Activated T-helper 17 cell treated with anti-CD3 and anti-CD28 coated beads, Interleukin-2, amount 50 U/mL, for 72 hours (primary cell): ENCODE data around the gene PDE11A. TPM values are rescaled to one million over a fixed set of nuclear protein-coding genes. Genes with fewer than 3 reads are reported as not detected.
"Not testable (repeated sequence)": the region's sequence is repeated elsewhere in the genome, so short reads cannot be mapped to it uniquely, and the experiment has no call there.

ENCODE experiments used
- ATAC-seq: fragments of 150-1000 bp; cut with Tn5 transposase; replicated peaks from 2 replicates; pipeline ENCODE4 v1.10.0; 2021; ENCODE audit warnings: mild to moderate bottlenecking, moderate library complexity
- H3K27ac Mint-ChIP-seq: one replicate; pipeline ENCODE4 v1.8.0; 2022; ENCODE audit warnings: mixed read lengths
- H3K27me3 Mint-ChIP-seq: one replicate; pipeline ENCODE4 v1.8.0; 2022; ENCODE audit warnings: mixed read lengths
- H3K36me3 Mint-ChIP-seq: one replicate; pipeline ENCODE4 v1.8.0; 2022; ENCODE audit warnings: low read depth, mild to moderate bottlenecking, mixed read lengths
- H3K4me1 Mint-ChIP-seq: one replicate; pipeline ENCODE4 v1.8.0; 2022; ENCODE audit warnings: mixed read lengths
- H3K4me3 Mint-ChIP-seq: one replicate; pipeline ENCODE4 v1.8.0; 2022; ENCODE audit warnings: mild to moderate bottlenecking, mixed read lengths
- H3K9me3 Mint-ChIP-seq: one replicate; pipeline ENCODE4 v1.8.0; 2022; ENCODE audit warnings: mixed read lengths
- total RNA-seq, 2 donors: library from RNA; stranded (reverse); gene quantifications; one replicate each; pipeline ENCODE4 v1.2.3, GENCODE V29; 2022

PDE11A gene
- total RNA-seq, 2 donors from 2014 or later: 0.08 TPM; not detected in 1

GRCh38 chr2:177797808-177798207 lies 274.8 kb downstream of the PDE11A start:
- Mint-ChIP-seq H3K27me3 (peaks cover 8% of the 10 kb centered on the region), H3K9me3 (no peaks in the 10 kb centered on the region), H3K36me3 (no peaks in the 10 kb centered on the region), H3K27ac (no peak overlapping the region), H3K4me3 (no peak overlapping the region), H3K4me1 (no peaks in the 10 kb centered on the region)
- ATAC-seq: no peak

GRCh38 chr2:177796654-177797415 lies 275.7 kb downstream of the PDE11A start:
- H3K4me1 Mint-ChIP-seq: no peaks in the 10 kb centered on the region
- H3K9me3 Mint-ChIP-seq: no peaks in the 10 kb centered on the region
- H3K36me3 Mint-ChIP-seq: no peaks in the 10 kb centered on the region
- no peak overlapping the region for H3K27ac Mint-ChIP-seq
- H3K4me3 Mint-ChIP-seq: no peak overlapping the region
- ATAC-seq: no peak
- peaks cover 8% of the 10 kb centered on the region for H3K27me3 Mint-ChIP-seq

GRCh38 chr2:177796011-177796410 lies 276.6 kb downstream of the PDE11A start:
- no peaks in the 10 kb centered on the region for H3K36me3 Mint-ChIP-seq
- H3K4me1 Mint-ChIP-seq: no peaks in the 10 kb centered on the region
- no peak for ATAC-seq
- H3K4me3 Mint-ChIP-seq: no peak overlapping the region
- H3K9me3 Mint-ChIP-seq: no peaks in the 10 kb centered on the region
- H3K27me3 Mint-ChIP-seq: peaks cover 8% of the 10 kb centered on the region
- H3K27ac Mint-ChIP-seq: no peak overlapping the region

- not testable (repeated sequence) for H3K36me3 Mint-ChIP-seq, H3K9me3 Mint-ChIP-seq, H3K27me3 Mint-ChIP-seq, ATAC-seq
- Mint-ChIP-seq H3K4me3 (peak overlapping the region; percentile 72), H3K4me1 (peaks cover 33% of the 10 kb centered on the region), H3K27ac (peak overlapping the region; percentile 86)
Measured at GRCh38 chr2:177785143-177785542, 287.4 kb downstream of the PDE11A start.

GRCh38 chr2:177784745-177785067 lies 287.9 kb downstream of the PDE11A start:
- Mint-ChIP-seq H3K27ac (peak overlapping the region; percentile 86), H3K36me3 (no peaks in the 10 kb centered on the region)
- ATAC-seq: no peak

GRCh38 chr2:177783835-177784744 lies 288.5 kb downstream of the PDE11A start:
- Mint-ChIP-seq H3K9me3 (no peaks in the 10 kb centered on the region), H3K27ac (peak overlapping the region; percentile 86), H3K4me3 (peak overlapping the region; percentile 72), H3K27me3 (no peaks in the 10 kb centered on the region), H3K36me3 (no peaks in the 10 kb centered on the region), H3K4me1 (peaks cover 33% of the 10 kb centered on the region)
- peak; percentile 83 for ATAC-seq

More at GRCh38 chr2:177784745-177785067, 287.9 kb downstream of the PDE11A start:
- Mint-ChIP-seq H3K4me3 (peak overlapping the region; percentile 72), H3K9me3 (no peaks in the 10 kb centered on the region), H3K4me1 (peaks cover 33% of the 10 kb centered on the region), H3K27me3 (no peaks in the 10 kb centered on the region)

- Mint-ChIP-seq H3K9me3 (no peaks in the 10 kb centered on the region), H3K27me3 (no peaks in the 10 kb centered on the region), H3K4me3 (no peak overlapping the region), H3K4me1 (peaks cover 33% of the 10 kb centered on the region), H3K27ac (no peak overlapping the region), H3K36me3 (no peaks in the 10 kb centered on the region)
- no peak for ATAC-seq
Measured at GRCh38 chr2:177783091-177783490, 289.5 kb downstream of the PDE11A start.

GRCh38 chr2:177782613-177783012 lies 290.0 kb downstream of the PDE11A start:
- H3K27me3 Mint-ChIP-seq: no peaks in the 10 kb centered on the region
- no peaks in the 10 kb centered on the region for H3K9me3 Mint-ChIP-seq
- ATAC-seq: no peak
- no peak overlapping the region for H3K27ac Mint-ChIP-seq
- no peaks in the 10 kb centered on the region for H3K36me3 Mint-ChIP-seq
- no peak overlapping the region for H3K4me3 Mint-ChIP-seq
- peaks cover 33% of the 10 kb centered on the region for H3K4me1 Mint-ChIP-seq

- ATAC-seq: no peak
- Mint-ChIP-seq H3K27ac (no peak overlapping the region), H3K27me3 (no peaks in the 10 kb centered on the region), H3K4me3 (no peak overlapping the region), H3K4me1 (peaks cover 16% of the 10 kb centered on the region), H3K9me3 (no peaks in the 10 kb centered on the region), H3K36me3 (no peaks in the 10 kb centered on the region)
Measured at GRCh38 chr2:177778472-177778871, 294.1 kb downstream of the PDE11A start.

GRCh38 chr2:177772529-177772928 lies 300.0 kb downstream of the PDE11A start:
- Mint-ChIP-seq H3K36me3 (no peaks in the 10 kb centered on the region), H3K27ac (no peak overlapping the region), H3K4me1 (no peaks in the 10 kb centered on the region), H3K9me3 (no peaks in the 10 kb centered on the region), H3K27me3 (no peaks in the 10 kb centered on the region), H3K4me3 (no peak overlapping the region)
- no peak for ATAC-seq

- Mint-ChIP-seq H3K27me3 (no peaks in the 10 kb centered on the region), H3K36me3 (no peaks in the 10 kb centered on the region), H3K4me3 (no peak overlapping the region), H3K9me3 (no peaks in the 10 kb centered on the region), H3K27ac (no peak overlapping the region), H3K4me1 (no peaks in the 10 kb centered on the region)
- ATAC-seq: no peak
Measured at GRCh38 chr2:177771191-177771590, 301.4 kb downstream of the PDE11A start.

- Mint-ChIP-seq H3K4me3 (no peak overlapping the region), H3K36me3 (no peaks in the 10 kb centered on the region), H3K27me3 (no peaks in the 10 kb centered on the region), H3K9me3 (no peaks in the 10 kb centered on the region), H3K4me1 (no peaks in the 10 kb centered on the region), H3K27ac (no peak overlapping the region)
- no peak for ATAC-seq
Measured at GRCh38 chr2:177767768-177768167, 304.8 kb downstream of the PDE11A start.

GRCh38 chr2:177765698-177766097 lies 306.9 kb downstream of the PDE11A start:
- Mint-ChIP-seq H3K27me3 (peaks cover 11% of the 10 kb centered on the region), H3K9me3 (no peaks in the 10 kb centered on the region), H3K4me3 (no peak overlapping the region), H3K4me1 (no peaks in the 10 kb centered on the region), H3K27ac (no peak overlapping the region), H3K36me3 (no peaks in the 10 kb centered on the region)
- ATAC-seq: no peak

GRCh38 chr2:177763531-177764265 lies 308.9 kb downstream of the PDE11A start:
- Mint-ChIP-seq H3K36me3 (no peaks in the 10 kb centered on the region), H3K4me1 (no peaks in the 10 kb centered on the region), H3K27me3 (peaks cover 23% of the 10 kb centered on the region), H3K9me3 (no peaks in the 10 kb centered on the region), H3K4me3 (no peak overlapping the region), H3K27ac (no peak overlapping the region)
- ATAC-seq: peak; percentile 93
